ENCODE results near the gene TSPAN18. TPM values are rescaled to one million over a fixed set of nuclear protein-coding genes. Genes with fewer than 3 reads are reported as not detected.

Gene TSPAN18
- total and polyA plus RNA-seq, 2 of the 4 experiments (the other 2 are of a cell fraction): 0.36 to 1.1 TPM

DNA sequence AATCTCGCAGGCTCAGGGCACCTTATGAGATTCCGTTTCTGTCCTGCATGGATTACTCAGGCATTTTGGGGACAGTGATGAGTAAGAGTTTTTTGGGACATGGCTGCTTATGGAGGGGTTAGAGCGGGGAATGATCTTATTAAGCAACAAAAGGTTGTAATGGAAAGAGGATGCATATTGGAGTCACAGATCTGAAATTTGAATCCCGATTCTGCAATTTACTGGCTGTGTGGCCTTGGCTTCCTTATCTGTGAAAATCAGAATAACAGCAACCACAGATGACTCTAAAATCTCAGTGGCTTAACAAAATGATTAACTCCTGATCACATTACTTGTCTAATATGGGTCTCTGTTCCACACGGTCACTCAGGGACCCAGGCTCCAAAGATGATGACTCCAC, 5.8 kb downstream of the TSPAN18 start:
- H3K4ac ChIP-seq (ENCODE audit: low read depth, low read length): no peak overlapping the region

More for the DNA sequence above, 5.8 kb downstream of the TSPAN18 start:
- Histone ChIP-seq H3K9me3 (ENCODE audit: control insufficient read depth, insufficient read depth, low read length) (peaks cover 3% of the 10 kb centered on the region), H3K79me1 (ENCODE audit: low read depth in 1 of 2, low read length in 2 of 2) (no peaks in the 10 kb centered on the region), H3K14ac (replicated peaks; ENCODE audit: low read depth, low read length) (no peak overlapping the region), H3K27me3 (ENCODE audit: control insufficient read depth, insufficient read depth, low read length) (peaks cover 45% of the 10 kb centered on the region), H4K20me1 (ENCODE audit: insufficient read depth, low read length) (no peaks in the 10 kb centered on the region), H2BK5ac (ENCODE audit: low read depth, low read length, poor library complexity, severe bottlenecking) (no peak overlapping the region), H3K9me1 (ENCODE audit: insufficient read depth, low read length) (no peaks in the 10 kb centered on the region), H3K23ac (ENCODE audit: low read depth, low read length) (no peak overlapping the region), H2AFZ (replicated peaks; ENCODE audit: low read length, poor library complexity) (no peak overlapping the region), H2AK5ac (ENCODE audit: low read depth, low read length) (no peak overlapping the region), H3K4me3 (ENCODE audit: insufficient read depth, low read depth, low read length) (no peak overlapping the region), H3K36me3 (ENCODE audit: control insufficient read depth, insufficient read depth, low read length) (no peaks in the 10 kb centered on the region), H3K18ac (ENCODE audit: low read depth, low read length) (no peak overlapping the region), H4K8ac (ENCODE audit: low read depth in 2 of 2, low read length in 2 of 2) (no peak overlapping the region), H3K9ac (ENCODE audit: low read depth, low read length) (no peak overlapping the region), H2BK20ac (ENCODE audit: low read depth, low read length) (no peak overlapping the region), H3K4me1 (ENCODE audit: control insufficient read depth, insufficient read depth, low read length) (peaks cover 4% of the 10 kb centered on the region; the same call in 1 of the 2 replicates), H2BK120ac (ENCODE audit: low read depth, low read length) (no peak overlapping the region), H2BK15ac (ENCODE audit: low read depth, low read length) (no peak overlapping the region), H3K56ac (ENCODE audit: extremely low read depth, insufficient read depth, low read length) (no peak overlapping the region), H3K27ac (ENCODE audit: insufficient read depth, low read length) (no peak overlapping the region), H3K4me2 (ENCODE audit: low read depth, low read length) (no peak overlapping the region), H4K5ac (ENCODE audit: low read depth, low read length) (no peak overlapping the region), H2AK9ac (replicated peaks; ENCODE audit: low read depth, low read length, poor library complexity) (no peak overlapping the region), H4K91ac (ENCODE audit: insufficient read depth, low read depth, low read length) (no peak overlapping the region)
- intact Hi-C loops (cut with micrococcal nuclease): no loop called here
- ATAC-seq (ENCODE audit: low read depth): no peak
- in situ Hi-C loops (cut with MboI; ENCODE audit: low sequenced_read_pairs): no loop called here
- BruUV-seq (replicated peaks): no TSS peak
- ChIA-PET POLR2A (ENCODE audit: unreplicated experiment) (no interaction called here), CTCF (no interaction called here)
- TF ChIP-seq, protein P1, sequence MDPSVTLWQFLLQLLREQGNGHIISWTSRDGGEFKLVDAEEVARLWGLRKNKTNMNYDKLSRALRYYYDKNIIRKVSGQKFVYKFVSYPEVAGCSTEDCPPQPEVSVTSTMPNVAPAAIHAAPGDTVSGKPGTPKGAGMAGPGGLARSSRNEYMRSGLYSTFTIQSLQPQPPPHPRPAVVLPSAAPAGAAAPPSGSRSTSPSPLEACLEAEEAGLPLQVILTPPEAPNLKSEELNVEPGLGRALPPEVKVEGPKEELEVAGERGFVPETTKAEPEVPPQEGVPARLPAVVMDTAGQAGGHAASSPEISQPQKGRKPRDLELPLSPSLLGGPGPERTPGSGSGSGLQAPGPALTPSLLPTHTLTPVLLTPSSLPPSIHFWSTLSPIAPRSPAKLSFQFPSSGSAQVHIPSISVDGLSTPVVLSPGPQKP (IDR thresholded peaks at IDR 0.05; ENCODE audit: borderline replicate concordance, low read depth, low read length): no peak
- TF ChIP-seq CHD1 (IDR thresholded peaks at IDR 0.05; ENCODE audit: low read depth, low read length) (no peak), FOS (IDR thresholded peaks at IDR 0.05; ENCODE audit: low read depth, low read length) (no peak), RAD21 (IDR thresholded peaks at IDR 0.05; ENCODE audit: low read length) (no peak), MAZ (IDR thresholded peaks at IDR 0.05; ENCODE audit: borderline replicate concordance, low read depth, low read length) (no peak), BHLHE40 (IDR thresholded peaks at IDR 0.05; ENCODE audit: low read depth, low read length) (no peak), RFX5 (IDR thresholded peaks at IDR 0.05; ENCODE audit: low read depth, low read length) (no peak), MXI1 (IDR thresholded peaks at IDR 0.05; ENCODE audit: borderline replicate concordance, low read depth, low read length) (no peak), SMC3 (IDR thresholded peaks at IDR 0.05; ENCODE audit: low read depth, low read length) (no peak), RCOR1 (IDR thresholded peaks at IDR 0.05; ENCODE audit: insufficient replicate concordance, low read length) (no peak), MAFK (IDR thresholded peaks at IDR 0.05; ENCODE audit: low read depth, low read length) (no peak)
- TF ChIP-seq, protein P2, sequence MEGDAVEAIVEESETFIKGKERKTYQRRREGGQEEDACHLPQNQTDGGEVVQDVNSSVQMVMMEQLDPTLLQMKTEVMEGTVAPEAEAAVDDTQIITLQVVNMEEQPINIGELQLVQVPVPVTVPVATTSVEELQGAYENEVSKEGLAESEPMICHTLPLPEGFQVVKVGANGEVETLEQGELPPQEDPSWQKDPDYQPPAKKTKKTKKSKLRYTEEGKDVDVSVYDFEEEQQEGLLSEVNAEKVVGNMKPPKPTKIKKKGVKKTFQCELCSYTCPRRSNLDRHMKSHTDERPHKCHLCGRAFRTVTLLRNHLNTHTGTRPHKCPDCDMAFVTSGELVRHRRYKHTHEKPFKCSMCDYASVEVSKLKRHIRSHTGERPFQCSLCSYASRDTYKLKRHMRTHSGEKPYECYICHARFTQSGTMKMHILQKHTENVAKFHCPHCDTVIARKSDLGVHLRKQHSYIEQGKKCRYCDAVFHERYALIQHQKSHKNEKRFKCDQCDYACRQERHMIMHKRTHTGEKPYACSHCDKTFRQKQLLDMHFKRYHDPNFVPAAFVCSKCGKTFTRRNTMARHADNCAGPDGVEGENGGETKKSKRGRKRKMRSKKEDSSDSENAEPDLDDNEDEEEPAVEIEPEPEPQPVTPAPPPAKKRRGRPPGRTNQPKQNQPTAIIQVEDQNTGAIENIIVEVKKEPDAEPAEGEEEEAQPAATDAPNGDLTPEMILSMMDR (conservative IDR thresholded peaks at IDR 0.05; ENCODE audit: low read depth, low read length): no peak
- TF ChIP-seq, protein P3, sequence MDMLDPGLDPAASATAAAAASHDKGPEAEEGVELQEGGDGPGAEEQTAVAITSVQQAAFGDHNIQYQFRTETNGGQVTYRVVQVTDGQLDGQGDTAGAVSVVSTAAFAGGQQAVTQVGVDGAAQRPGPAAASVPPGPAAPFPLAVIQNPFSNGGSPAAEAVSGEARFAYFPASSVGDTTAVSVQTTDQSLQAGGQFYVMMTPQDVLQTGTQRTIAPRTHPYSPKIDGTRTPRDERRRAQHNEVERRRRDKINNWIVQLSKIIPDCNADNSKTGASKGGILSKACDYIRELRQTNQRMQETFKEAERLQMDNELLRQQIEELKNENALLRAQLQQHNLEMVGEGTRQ (IDR thresholded peaks at IDR 0.05; ENCODE audit: low read depth, low read length): no peak
- no peak for DNase-seq
- WGBS, 2 experiments (ENCODE audit: extremely low coverage in 2 of 2, insufficient read length in 1 of 2): 83% methylated on average over 1 of the region's 5 CpGs; no CpG with 5 or more reads in 1 of the 2 experiments
- dilution Hi-C loops (cut with HindIII; ENCODE audit: low sequenced_read_pairs, unreplicated experiment): no loop called here

Data from IMR-90 (cell line).